Measurements from ENCODE around the gene SLC22A23.
"Not testable (repeated sequence)": the region's sequence is repeated elsewhere in the genome, so short reads cannot be mapped to it uniquely, and the experiment has no call there.

The SLC22A23 gene

GRCh38 chr6:3384241-3385143 is 72.4 kb downstream of the SLC22A23 start:
- no peak for DNase-seq

GRCh38 chr6:3383525-3383924 is 73.3 kb downstream of the SLC22A23 start:
- DNase-seq: no peak

GRCh38 chr6:3382326-3383279 is 74.2 kb downstream of the SLC22A23 start:
- no peak for DNase-seq

GRCh38 chr6:3381233-3381921 is 75.5 kb downstream of the SLC22A23 start:
- no peak for DNase-seq

GRCh38 chr6:3380344-3381232 is 76.3 kb downstream of the SLC22A23 start:
- no peak for DNase-seq

- no peak for DNase-seq
Measured at GRCh38 chr6:3379482-3380060, 77.3 kb downstream of the SLC22A23 start.

- not testable (repeated sequence) for DNase-seq
Measured at GRCh38 chr6:3378808-3379207, 78.0 kb downstream of the SLC22A23 start.

GRCh38 chr6:3378398-3378782 is 78.5 kb downstream of the SLC22A23 start:
- peak; percentile 53 for DNase-seq

GRCh38 chr6:3377536-3378397 is 79.1 kb downstream of the SLC22A23 start:
- no peak for DNase-seq

- DNase-seq: no peak
Measured at GRCh38 chr6:3376893-3377535, 79.8 kb downstream of the SLC22A23 start.

GRCh38 chr6:3376064-3376463 is 80.8 kb downstream of the SLC22A23 start:
- no peak for DNase-seq

GRCh38 chr6:3373597-3374203 is 83.2 kb downstream of the SLC22A23 start:
- DNase-seq: no peak

GRCh38 chr6:3372912-3373554 is 83.8 kb downstream of the SLC22A23 start:
- no peak for DNase-seq

- no peak for DNase-seq
Measured at GRCh38 chr6:3372184-3372846, 84.5 kb downstream of the SLC22A23 start.

GRCh38 chr6:3371222-3371949 is 85.5 kb downstream of the SLC22A23 start:
- DNase-seq: no peak

- DNase-seq: peak; percentile 62
Measured at GRCh38 chr6:3370361-3371221, 86.3 kb downstream of the SLC22A23 start.

GRCh38 chr6:3369985-3370360 is 86.9 kb downstream of the SLC22A23 start:
- no peak for DNase-seq
